ENCODE data around the gene CFAP157. TPM values are rescaled to one million over a fixed set of nuclear protein-coding genes. Genes with fewer than 3 reads are reported as not detected.

The CFAP157 gene
- total and polyA plus RNA-seq, 2 donors from 2014 or later = 0.41 to 2.9 TPM

- intact Hi-C loops (cut with DNase I) = loop anchor here (10.0 kb wide), 1 partner anchor 126 kb away; no protein-coding TSS in a partner anchor
- no peak for TF ChIP-seq CTCF (IDR thresholded peaks at IDR 0.05; ENCODE audit: borderline replicate concordance, extremely low read depth, insufficient read depth)
- FAIRE-seq = no peak
Observed at GRCh38 chr9:127720865-127721227, 14.1 kb downstream of the CFAP157 start.

GRCh38 chr9:127721391-127721821 lies 14.6 kb downstream of the CFAP157 start:
- FAIRE-seq (no peak), DNase-seq (peak in 1 of 5 donors; percentile 92)
- Histone ChIP-seq H3K27me3 (ENCODE audit: control insufficient read depth, insufficient read depth, low read length) (no peaks in the 10 kb centered on the region), H3K9me3 (ENCODE audit: control insufficient read depth in 2 of 3, insufficient read depth in 1 of 3, low read length in 3 of 3) (no peaks in the 10 kb centered on the region), H3K4me3 (ENCODE audit: low read length in 3 of 3) (no peak overlapping the region), H3K9ac (ENCODE audit: low read length in 3 of 3) (no peak overlapping the region), H3K27ac (ENCODE audit: low read depth in 2 of 2, low read length in 2 of 2) (no peak overlapping the region), H3K36me3 (ENCODE audit: control insufficient read depth in 2 of 3, insufficient read depth in 3 of 3, low read length in 3 of 3) (no peaks in the 10 kb centered on the region), H3K4me1 (ENCODE audit: control insufficient read depth in 2 of 3, insufficient read depth in 2 of 3, low read depth in 1 of 3, low read length in 3 of 3) (peaks cover 0 to 4% (median 0%) of the 10 kb centered on the region in 3 donors)
- intact Hi-C loops (cut with DNase I) = loop anchor here (10.0 kb wide), 1 partner anchor 127 kb away; no protein-coding TSS in a partner anchor
- TF ChIP-seq CTCF (IDR thresholded peaks at IDR 0.05; ENCODE audit: borderline replicate concordance, extremely low read depth, insufficient read depth) = no peak

More at GRCh38 chr9:127720865-127721227, 14.1 kb downstream of the CFAP157 start:
- Histone ChIP-seq H3K27me3 (ENCODE audit: control insufficient read depth, insufficient read depth, low read length) (no peaks in the 10 kb centered on the region), H3K9me3 (ENCODE audit: control insufficient read depth in 2 of 3, insufficient read depth in 1 of 3, low read length in 3 of 3) (no peaks in the 10 kb centered on the region), H3K36me3 (ENCODE audit: control insufficient read depth in 2 of 3, insufficient read depth in 3 of 3, low read length in 3 of 3) (no peaks in the 10 kb centered on the region), H3K9ac (ENCODE audit: low read length in 3 of 3) (no peak overlapping the region), H3K4me1 (ENCODE audit: control insufficient read depth in 2 of 3, insufficient read depth in 2 of 3, low read depth in 1 of 3, low read length in 3 of 3) (peaks cover 0 to 9% (median 3%) of the 10 kb centered on the region in 3 donors), H3K27ac (ENCODE audit: low read depth in 2 of 2, low read length in 2 of 2) (no peak overlapping the region), H3K4me3 (ENCODE audit: low read length in 3 of 3) (no peak overlapping the region)
- DNase-seq = peak in 1 of 5 donors; percentile 64

- FAIRE-seq = no peak
- no peaks in the 10 kb centered on the region for H3K9me3 ChIP-seq (ENCODE audit: control insufficient read depth in 2 of 3, insufficient read depth in 1 of 3, low read length in 3 of 3)
- H3K9ac ChIP-seq (ENCODE audit: low read length in 3 of 3) = no peak overlapping the region
- peak in 3 of 5 donors; percentile 31 to 64 (median 58) for DNase-seq
- intact Hi-C loops (cut with DNase I) = loop anchor here (10.0 kb wide), 1 partner anchor 127 kb away; no protein-coding TSS in a partner anchor
- no peaks in the 10 kb centered on the region for H3K27me3 ChIP-seq (ENCODE audit: control insufficient read depth, insufficient read depth, low read length)
- no peaks in the 10 kb centered on the region for H3K36me3 ChIP-seq (ENCODE audit: control insufficient read depth in 2 of 3, insufficient read depth in 3 of 3, low read length in 3 of 3)
- peaks cover 0 to 3% (median 0%) of the 10 kb centered on the region in 3 donors for H3K4me1 ChIP-seq (ENCODE audit: control insufficient read depth in 2 of 3, insufficient read depth in 2 of 3, low read depth in 1 of 3, low read length in 3 of 3)
- no peak overlapping the region for H3K4me3 ChIP-seq (ENCODE audit: low read length in 3 of 3)
- H3K27ac ChIP-seq (ENCODE audit: low read depth in 2 of 2, low read length in 2 of 2) = no peak overlapping the region
- TF ChIP-seq CTCF (IDR thresholded peaks at IDR 0.05; ENCODE audit: borderline replicate concordance, extremely low read depth, insufficient read depth) = no peak
Observed at GRCh38 chr9:127722055-127722745, 15.4 kb downstream of the CFAP157 start.

Measured in kidney (tissue), 14 donors.